A673 (cell line): Measurements from ENCODE around the gene CNGA1.

Experiments
- EZH2 ChIP-seq: fragments of 200-600 bp; sonication (generic); IDR thresholded peaks from 2 replicates; pipeline ENCODE4 v1.6.1; 2017; ENCODE audit warnings: borderline replicate concordance, low read depth, mild to moderate bottlenecking, mixed read lengths, antibody characterized with exemption, low read length; ENCODE audit not compliant: poor library complexity, severe bottlenecking
- TF ChIP-seq, protein P1 (sequence below): fragments of 300-800, 200-600 bp; sonication (generic); conservative IDR thresholded peaks from 2 replicates; pipeline ENCODE4 v1.5.1; 2017; ENCODE audit warnings: low read depth, mild to moderate bottlenecking, antibody characterized with exemption, low read length, moderate library complexity, mixed read lengths

DNA sequence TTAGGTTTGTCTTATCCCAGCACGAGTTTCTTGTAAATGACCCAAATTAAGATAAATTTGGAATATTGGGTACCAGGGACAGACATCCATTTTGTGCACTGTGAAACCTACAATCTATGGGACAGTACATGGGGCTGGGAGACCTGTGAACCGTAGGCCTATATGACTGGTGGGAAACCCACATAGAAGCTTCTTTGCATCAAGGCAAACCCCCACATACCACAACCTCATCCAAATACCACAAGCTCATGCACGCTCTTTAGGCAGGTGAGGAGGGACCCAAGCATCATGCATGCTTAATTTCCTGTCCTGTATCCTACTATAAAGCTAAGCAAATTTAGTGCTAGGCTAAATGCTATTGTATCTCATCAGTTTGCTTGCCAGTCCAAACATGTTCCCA is 47.9 kb upstream of the CNGA1 start:
- TF ChIP-seq, protein P1, sequence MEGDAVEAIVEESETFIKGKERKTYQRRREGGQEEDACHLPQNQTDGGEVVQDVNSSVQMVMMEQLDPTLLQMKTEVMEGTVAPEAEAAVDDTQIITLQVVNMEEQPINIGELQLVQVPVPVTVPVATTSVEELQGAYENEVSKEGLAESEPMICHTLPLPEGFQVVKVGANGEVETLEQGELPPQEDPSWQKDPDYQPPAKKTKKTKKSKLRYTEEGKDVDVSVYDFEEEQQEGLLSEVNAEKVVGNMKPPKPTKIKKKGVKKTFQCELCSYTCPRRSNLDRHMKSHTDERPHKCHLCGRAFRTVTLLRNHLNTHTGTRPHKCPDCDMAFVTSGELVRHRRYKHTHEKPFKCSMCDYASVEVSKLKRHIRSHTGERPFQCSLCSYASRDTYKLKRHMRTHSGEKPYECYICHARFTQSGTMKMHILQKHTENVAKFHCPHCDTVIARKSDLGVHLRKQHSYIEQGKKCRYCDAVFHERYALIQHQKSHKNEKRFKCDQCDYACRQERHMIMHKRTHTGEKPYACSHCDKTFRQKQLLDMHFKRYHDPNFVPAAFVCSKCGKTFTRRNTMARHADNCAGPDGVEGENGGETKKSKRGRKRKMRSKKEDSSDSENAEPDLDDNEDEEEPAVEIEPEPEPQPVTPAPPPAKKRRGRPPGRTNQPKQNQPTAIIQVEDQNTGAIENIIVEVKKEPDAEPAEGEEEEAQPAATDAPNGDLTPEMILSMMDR: no peak
- no peak for TF ChIP-seq EZH2
